Hindlimb muscle (tissue), 1 donor: Measurements from ENCODE around the gene MCF2L. TPM values are rescaled to one million over a fixed set of nuclear protein-coding genes. Genes with fewer than 3 reads are reported as not detected.

Experiments used
- DNase-seq: peaks from one replicate; pipeline ENCODE4 v3.0.0-alpha.2; 2013
- polyA plus RNA-seq: library from polyadenylated mRNA; unstranded; fragments of 120-200 nt; gene quantifications from one replicate; pipeline ENCODE4 v1.2.1, GENCODE V29; 2013; ENCODE audit not compliant: insufficient read length

MCF2L gene
- polyA plus RNA-seq, 1 donor, result 23.3 TPM

- DNase-seq, result no peak
These were observed 17.2 kb upstream of the MCF2L start for GRCh38 chr13:112951674-112952371.

GRCh38 chr13:112952759-112953551, 16.1 kb upstream of the MCF2L start:
- no peak for DNase-seq

GRCh38 chr13:112953591-112954487, 15.2 kb upstream of the MCF2L start:
- DNase-seq, result no peak

GRCh38 chr13:112954488-112955270, 14.3 kb upstream of the MCF2L start:
- DNase-seq, result no peak

GRCh38 chr13:112955271-112955937, 13.6 kb upstream of the MCF2L start:
- no peak for DNase-seq

- no peak for DNase-seq
These were observed 13.1 kb upstream of the MCF2L start for GRCh38 chr13:112955956-112956355.

GRCh38 chr13:112956571-112957294, 12.3 kb upstream of the MCF2L start:
- no peak for DNase-seq

- DNase-seq, result no peak
These were observed 11.7 kb upstream of the MCF2L start for GRCh38 chr13:112957295-112957677.

GRCh38 chr13:112958127-112958989, 10.7 kb upstream of the MCF2L start:
- no peak for DNase-seq

GRCh38 chr13:112959206-112959605, 9.8 kb upstream of the MCF2L start:
- DNase-seq, result no peak

- DNase-seq, result no peak
These were observed 9.1 kb upstream of the MCF2L start for GRCh38 chr13:112959701-112960542.

- DNase-seq, result no peak
These were observed 8.3 kb upstream of the MCF2L start for GRCh38 chr13:112960706-112961105.

GRCh38 chr13:112961457-112962369, 7.3 kb upstream of the MCF2L start:
- no peak for DNase-seq

- DNase-seq, result no peak
These were observed 6.6 kb upstream of the MCF2L start for GRCh38 chr13:112962396-112962795.

- DNase-seq, result no peak
These were observed 5.9 kb upstream of the MCF2L start for GRCh38 chr13:112962911-112963625.

GRCh38 chr13:112963641-112964040, 5.4 kb upstream of the MCF2L start:
- no peak for DNase-seq

- DNase-seq, result peak; percentile 52
These were observed 4.0 kb upstream of the MCF2L start for GRCh38 chr13:112964971-112965492.
